K562 (cell line): ENCODE measurements around the gene TNF. TPM values are rescaled to one million over a fixed set of nuclear protein-coding genes. Genes with fewer than 3 reads are reported as not detected.

Experiments used
- ATAC-seq: fragments of 200-7000 bp; cut with Tn5 transposase; 3 replicates; pipeline ENCODE4 v1.9.1; 2020; ENCODE audit warnings: moderate library complexity
- BruUV-seq: library from RNA; stranded (reverse); fragments of 400-500 nt; replicated peaks from 2 replicates; lab custom pipeline; 2021; lab: Mats Ljungman, UMichigan
- CTCF ChIA-PET: fragments of 300-600 bp; formaldehyde crosslinking; extraction: SDS; loops from one replicate; lab custom pipeline; 2021; ENCODE audit warnings: low intra/inter-chr PET ratio; lab: Yijun Ruan, JAX
- POLR2A ChIA-PET: fragments of 300-600, 350-650 bp; sonication (Branson Sonifier 250); formaldehyde crosslinking; extraction: SDS; loops from one replicate; lab custom pipeline; 2021; ENCODE audit warnings: antibody characterized with exemption, inconsistent platforms; lab: Yijun Ruan, JAX
- DNase-seq, 4 experiments: peaks; one replicate each; pipeline versions ENCODE4 v3.0.0 to v3.0.0-alpha.2; 2011 to 2018; ENCODE audit warnings: low spot score in 3 of 4, mixed read lengths in 3 of 4; ENCODE audit errors: extremely low read depth in 1 of 4
- FAIRE-seq: peaks from 2 replicates; lab custom pipeline; 2011; peaks lifted over from hg19 to GRCh38; lab: Jason Lieb, UNC
- H2AFZ ChIP-seq: 2 replicates; pipeline ENCODE4 v1.6.0; 2011; ENCODE audit warnings: low read depth, low read length, control low read depth, inconsistent platforms
- H3K27ac ChIP-seq: fragments of 200-600 bp; 3 replicates; pipeline ENCODE4 v1.8.0; 2011; ENCODE audit warnings: low read depth, mild to moderate bottlenecking, control low read depth, inconsistent platforms, low read length, moderate library complexity, mixed read lengths; ENCODE audit errors: extremely low read depth
- H3K27me3 ChIP-seq, 2 experiments: fragments of 300-600 bp in 1 of 2; 2 replicates in 1 of 2; 3 replicates in 1 of 2; pipeline versions ENCODE4 v1.6.0 to v1.8.0; 2011; ENCODE audit warnings: inconsistent platforms in 2 of 2, low read length in 2 of 2, mild to moderate bottlenecking in 1 of 2, mixed read lengths in 1 of 2, moderate library complexity in 1 of 2; ENCODE audit not compliant: control insufficient read depth in 2 of 2, insufficient read depth in 2 of 2
- H3K36me3 ChIP-seq: fragments of 300-600 bp; 3 replicates; pipeline ENCODE4 v1.8.0; 2011; ENCODE audit warnings: mild to moderate bottlenecking, low read length, inconsistent platforms; ENCODE audit not compliant: control insufficient read depth, insufficient read depth
- H3K4me1 ChIP-seq, 2 experiments: fragments of 200-600 bp in 1 of 2; replicated peaks in 1 of 2; 2 replicates in 1 of 2; 3 replicates in 1 of 2; pipeline versions ENCODE4 v1.5.1 to v1.8.0; 2011; ENCODE audit warnings: inconsistent platforms in 2 of 2, low read length in 2 of 2, mild to moderate bottlenecking in 1 of 2, mixed read lengths in 1 of 2, moderate library complexity in 1 of 2; ENCODE audit not compliant: control insufficient read depth in 2 of 2, insufficient read depth in 2 of 2
- H3K4me2 ChIP-seq: 2 replicates; pipeline ENCODE4 v1.6.1; 2011; ENCODE audit warnings: low read length, control low read depth, inconsistent platforms, mixed read lengths; ENCODE audit not compliant: insufficient read depth
- H3K4me3 ChIP-seq: fragments of 200-600 bp; sonication (generic), shearing (Covaris generic); 2 replicates; pipeline ENCODE4 v1.5.1; 2016; ENCODE audit warnings: control low read depth, inconsistent platforms
- H3K79me2 ChIP-seq: fragments of 200-600 bp; 3 replicates; pipeline ENCODE4 v1.8.0; 2011; ENCODE audit warnings: low read length, inconsistent platforms; ENCODE audit not compliant: control insufficient read depth, insufficient read depth
- H3K9ac ChIP-seq, 2 experiments: 2 replicates each; pipeline versions ENCODE4 v1.6.0 to v1.6.1; 2011; ENCODE audit warnings: low read depth in 2 of 2, low read length in 2 of 2, control low read depth in 1 of 2, inconsistent platforms in 1 of 2, mild to moderate bottlenecking in 1 of 2, mixed read lengths in 1 of 2; ENCODE audit not compliant: insufficient read depth in 1 of 2
- H3K9me1 ChIP-seq: one replicate; pipeline ENCODE4 v1.6.0; 2011; ENCODE audit warnings: inconsistent platforms, mild to moderate bottlenecking, low read length, moderate library complexity; ENCODE audit not compliant: control insufficient read depth, insufficient read depth
- H3K9me3 ChIP-seq: replicated peaks from 2 replicates; pipeline ENCODE4 v1.5.1; 2011; ENCODE audit warnings: low read depth, low read length, inconsistent platforms; ENCODE audit not compliant: control insufficient read depth, insufficient read depth
- H4K20me1 ChIP-seq: replicated peaks from 2 replicates; pipeline ENCODE4 v1.6.1; 2011; ENCODE audit warnings: low read length, inconsistent platforms, mixed read lengths; ENCODE audit not compliant: control insufficient read depth, insufficient read depth
- BMI1 ChIP-seq: fragments of 150-350 bp; IDR thresholded peaks from 2 replicates; pipeline ENCODE4 v1.6.1; 2014; ENCODE audit warnings: low read length
- CAMTA2 ChIP-seq: fragments of 250-450 bp; sonication (Bioruptor Pico); conservative IDR thresholded peaks from 2 replicates; pipeline ENCODE4 v1.5.1; 2022
- E2F1 ChIP-seq: sonication (generic); formaldehyde crosslinking; IDR thresholded peaks from 2 replicates; pipeline ENCODE4 v1.8.1; 2023; ENCODE audit warnings: mild to moderate bottlenecking, missing genetic modification reagents, moderate library complexity
- EHMT2 ChIP-seq: fragments of 450-650 bp; IDR thresholded peaks from 2 replicates; pipeline ENCODE4 v1.6.1; 2018; ENCODE audit warnings: antibody characterized with exemption
- ETS1 ChIP-seq: conservative IDR thresholded peaks from 2 replicates; pipeline ENCODE4 v1.6.1; 2011; ENCODE audit warnings: low read depth, mild to moderate bottlenecking, low read length; ENCODE audit not compliant: control insufficient read depth
- HDAC3 ChIP-seq: fragments of 450-650 bp; IDR thresholded peaks from 2 replicates; pipeline ENCODE4 v1.6.1; 2018; ENCODE audit warnings: borderline replicate concordance, mild to moderate bottlenecking, moderate library complexity; ENCODE audit not compliant: partially characterized antibody
- HDAC6 ChIP-seq: IDR thresholded peaks from 2 replicates; pipeline ENCODE4 v1.6.1; 2012; ENCODE audit warnings: low read depth, mild to moderate bottlenecking, control low read depth, inconsistent platforms, low read length, moderate library complexity
- RUNX1 ChIP-seq: sonication (generic); IDR thresholded peaks from 2 replicates; pipeline ENCODE4 v1.6.1; 2016; ENCODE audit warnings: antibody characterized with exemption, low read depth
- TAF7 ChIP-seq: fragments of 450-650 bp; IDR thresholded peaks from 2 replicates; pipeline ENCODE4 v1.6.1; 2016; ENCODE audit warnings: missing genetic modification characterization, missing compliant biosample characterization
- THRB ChIP-seq: fragments of 450-650 bp; formaldehyde crosslinking; conservative IDR thresholded peaks from 2 replicates; pipeline ENCODE4 v1.4.0; 2022; ENCODE audit warnings: mild to moderate bottlenecking, missing genetic modification characterization
- TRIM24 ChIP-seq, 2 experiments: fragments of 450-650 bp; IDR thresholded peaks; 2 replicates each; pipeline ENCODE4 v1.6.1; 2016
- ZNF431 ChIP-seq: sonication (generic); formaldehyde crosslinking; IDR thresholded peaks from 2 replicates; pipeline ENCODE4 v1.8.0; 2022; ENCODE audit warnings: mild to moderate bottlenecking, missing genetic modification reagents
- ZNF609 ChIP-seq: sonication (generic); formaldehyde crosslinking; IDR thresholded peaks from 2 replicates; pipeline ENCODE4 v1.8.1; 2023; ENCODE audit warnings: missing genetic modification reagents, mild to moderate bottlenecking, borderline replicate concordance
- WGBS: fragments of 100-300 bp; shearing (Covaris generic); methylation state at CpG from one replicate; pipeline ENCODE4 v1.1.6; 2016; ENCODE audit warnings: low coverage, mixed read lengths; ENCODE audit not compliant: insufficient coverage; ENCODE audit errors: missing lambda C conversion rate; 5-methylcytosine and 5-hydroxymethylcytosine counted together
- in situ Hi-C: fragments of 300-500 bp; cut with MboI; formaldehyde crosslinking; loops from 4 replicates; pipeline ENCODE4 v1.15.0; 2018; ENCODE audit warnings: inconsistent platforms, mixed read lengths
- intact Hi-C: fragments of 100-400 bp; cut with micrococcal nuclease; formaldehyde crosslinking; loops from 2 replicates; pipeline ENCODE4 v1.14.2; 2022
- polyA plus RNA-seq, 8 experiments: library from polyadenylated mRNA; depleted of rRNA in 4 of 8; stranded (reverse) in 5 of 8; unstranded in 3 of 8; fragments of >200 nt; fragmentation: Nextera tagmentation in 2 of 8; fragmentation: Illumina TruSeq in 1 of 8; extraction: Ambion mirVana in 2 of 8; extraction: Trizol in 1 of 8; gene quantifications; 2 replicates each; pipeline versions ENCODE4 v1.2.1 to v1.2.3, GENCODE V29; 2011 to 2014; ENCODE audit warnings: inconsistent platforms in 1 of 8, missing spikeins in 1 of 8
- total RNA-seq, 7 experiments: library from RNA; depleted of rRNA in 6 of 7; stranded (reverse); fragments of >200 nt in 6 of 7; fragmentation: Illumina TruSeq in 2 of 7; extraction: Trizol in 2 of 7; gene quantifications; 2 replicates each; pipeline versions ENCODE4 v1.2.1 to v1.2.3, GENCODE V29; 2011 to 2021; ENCODE audit warnings: low replicate concordance in 1 of 7

TNF gene
- total and polyA plus RNA-seq, 9 of the 15 experiments (the other 6 are each of a cell fraction or from before 2014, with no cell fraction given) = 0.08 to 0.40 TPM; not detected in 7

- ATAC-seq = no peak
- no peaks in the 10 kb centered on the region for H3K9me3 ChIP-seq
- no peak overlapping the region for H2AFZ ChIP-seq
- no peak overlapping the region for H3K4me3 ChIP-seq
- in situ Hi-C loops (no loop called here), intact Hi-C loops (no loop called here)
- no peaks in the 10 kb centered on the region for H4K20me1 ChIP-seq
- no TSS peak for BruUV-seq
- FAIRE-seq = no peak
- H3K27me3 ChIP-seq = no peaks in the 10 kb centered on the region
- no peaks in the 10 kb centered on the region for H3K79me2 ChIP-seq
- H3K36me3 ChIP-seq = no peaks in the 10 kb centered on the region
- no peak overlapping the region for H3K4me2 ChIP-seq
- POLR2A ChIA-PET = interaction anchor here (0.5 to 2.0 kb wide), 12 partner anchors 9 to 262 kb away, joined by 3 to 10 read pairs (median 4); partner anchors contain the start of genes DDX39B, LST1 and NCR3
- CTCF ChIA-PET = no interaction called here
- DNase-seq = no peak
- WGBS = 26% methylated on average over 9 of the region's 9 CpGs
- no peaks in the 10 kb centered on the region for H3K9me1 ChIP-seq
- H3K4me1 ChIP-seq = peaks cover 0 to 20% of the 10 kb centered on the region in 2 experiments; a peak in 2 of 5 replicates
- no peak overlapping the region for H3K27ac ChIP-seq
- peak overlapping the region in 1 of 2 experiments; percentile 21; a peak in 1 of 4 replicates for H3K9ac ChIP-seq
- TF ChIP-seq ZNF609 (CRISPR knock-in tag) (no peak), TRIM24 (IDR thresholded peaks at IDR 0.05) (no peak), ZNF431 (no peak), HDAC3 (no peak), THRB (no peak), ETS1 (no peak), E2F1 (CRISPR knock-in tag) (no peak), RUNX1 (no peak), TAF7 (no peak), BMI1 (no peak), EHMT2 (no peak), HDAC6 (no peak), CAMTA2 (CRISPR knock-in tag) (no peak)
Observed at GRCh38 chr6:31573239-31574105, 1.9 kb upstream of the TNF start.
